PC-9 (cell line): ENCODE measurements around the gene ZBTB8B. TPM values are rescaled to one million over a fixed set of nuclear protein-coding genes. Genes with fewer than 3 reads are reported as not detected.
"Not testable (repeated sequence)": the region's sequence is repeated elsewhere in the genome, so short reads cannot be mapped to it uniquely, and the experiment has no call there.

Experiments
- BruUV-seq: library from RNA; stranded (reverse); fragments of 400-500 nt; replicated peaks from 2 replicates; lab custom pipeline; 2021; lab: Mats Ljungman, UMichigan
- CTCF ChIA-PET: fragments of 300-600 bp; sonication (Branson Sonifier 250); formaldehyde crosslinking; loops from one replicate; lab custom pipeline; 2022; ENCODE audit warnings: antibody characterized with exemption; lab: Charles Lee
- POLR2A ChIA-PET: fragments of 300-600 bp; sonication (Branson Sonifier 250); formaldehyde crosslinking; loops from one replicate; lab custom pipeline; 2022; ENCODE audit warnings: antibody characterized with exemption; ENCODE audit not compliant: unreplicated experiment; lab: Charles Lee
- DNase-seq, 2 experiments: peaks; one replicate each; pipeline versions ENCODE4 v3.0.0 to v3.0.0-alpha.2; 2015 to 2022; ENCODE audit warnings: mixed read lengths in 1 of 2
- H2AFZ ChIP-seq: fragments of 200-600 bp; sonication (generic); 2 replicates; pipeline ENCODE4 v1.8.1; 2017; ENCODE audit warnings: antibody characterized with exemption
- H3F3A ChIP-seq: fragments of 200-600 bp; sonication (generic); 2 replicates; pipeline ENCODE4 v1.8.1; 2017; ENCODE audit warnings: antibody characterized with exemption, mild to moderate bottlenecking, low read depth; ENCODE audit not compliant: insufficient read depth
- H3K27ac ChIP-seq: fragments of 200-600 bp; sonication (generic); 2 replicates; pipeline ENCODE4 v1.6.1; 2016; ENCODE audit warnings: mixed run types
- H3K27me3 ChIP-seq: fragments of 200-600 bp; sonication (generic); 2 replicates; pipeline ENCODE4 v1.6.1; 2016; ENCODE audit warnings: low read depth, mixed run types; ENCODE audit not compliant: insufficient read depth
- H3K36me3 ChIP-seq: fragments of 200-600 bp; sonication (generic); 2 replicates; pipeline ENCODE4 v1.6.1; 2016; ENCODE audit warnings: low read depth, mixed run types
- H3K4me1 ChIP-seq: fragments of 200-600 bp; sonication (generic); replicated peaks from 2 replicates; pipeline ENCODE4 v1.6.1; 2016; ENCODE audit warnings: mixed run types; ENCODE audit not compliant: insufficient read depth
- H3K4me2 ChIP-seq: fragments of 200-600 bp; sonication (generic); 2 replicates; pipeline ENCODE4 v1.6.1; 2017; ENCODE audit warnings: mixed run types
- H3K4me3 ChIP-seq: fragments of 200-600 bp; sonication (generic); 2 replicates; pipeline ENCODE4 v1.6.1; 2016; ENCODE audit warnings: mixed run types
- H3K79me2 ChIP-seq: fragments of 200-600 bp; sonication (generic); 2 replicates; pipeline ENCODE4 v1.6.1; 2017; ENCODE audit warnings: low read depth, mixed run types
- H3K9me2 ChIP-seq: fragments of 200-600 bp; sonication (generic); 2 replicates; pipeline ENCODE4 v1.8.1; 2017; ENCODE audit warnings: mild to moderate bottlenecking; ENCODE audit not compliant: insufficient read depth
- H3K9me3 ChIP-seq: fragments of 200-600 bp; sonication (generic); 2 replicates; pipeline ENCODE4 v1.8.1; 2016; ENCODE audit warnings: low read depth; ENCODE audit not compliant: insufficient read depth
- H4K20me1 ChIP-seq: fragments of 200-600 bp; sonication (generic); 2 replicates; pipeline ENCODE4 v1.8.1; 2017; ENCODE audit not compliant: insufficient read depth
- EZH2 ChIP-seq: fragments of 200-600 bp; sonication (generic); IDR thresholded peaks from 2 replicates; pipeline ENCODE4 v1.8.0; 2017; ENCODE audit warnings: antibody characterized with exemption, low read depth
- intact Hi-C: fragments of 100-400 bp; cut with micrococcal nuclease; formaldehyde crosslinking; loops from one replicate; pipeline ENCODE4 v1.10.0; 2022; ENCODE audit not compliant: unreplicated experiment
- total RNA-seq: library from RNA; stranded (reverse); gene quantifications from 2 replicates; pipeline ENCODE4 v1.2.3, GENCODE V29; 2021
- TF ChIP-seq, protein P1 (sequence below): fragments of 200-600 bp; sonication (generic); conservative IDR thresholded peaks from 2 replicates; pipeline ENCODE4 v1.6.1; 2017; ENCODE audit warnings: mixed run types, antibody characterized with exemption, mild to moderate bottlenecking, moderate library complexity

The ZBTB8B gene
- total RNA-seq, 1 experiment from 2014 or later, result 0.09 TPM

DNA sequence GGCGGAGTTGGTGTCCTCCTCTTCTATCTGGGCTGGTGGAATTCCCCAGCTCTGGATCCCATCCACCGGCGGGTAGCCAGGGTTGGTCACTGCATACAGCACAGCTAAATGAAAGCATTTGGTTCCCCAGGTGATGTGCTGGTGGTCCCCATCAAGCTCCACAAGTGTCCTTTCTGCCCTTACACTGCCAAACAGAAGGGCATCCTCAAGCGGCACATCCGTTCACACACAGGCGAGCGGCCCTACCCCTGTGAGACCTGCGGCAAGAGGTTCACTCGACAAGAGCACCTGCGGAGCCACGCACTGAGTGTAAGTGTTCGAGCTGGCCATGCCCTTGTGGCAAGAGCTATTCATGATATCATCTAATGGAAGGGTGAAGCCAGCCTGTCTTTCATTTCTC, 15.9 kb downstream of the ZBTB8B start:
- Histone ChIP-seq H3K4me2 (no peak overlapping the region), H4K20me1 (no peaks in the 10 kb centered on the region), H3K4me3 (no peak overlapping the region), H3K79me2 (no peaks in the 10 kb centered on the region), H3K36me3 (no peaks in the 10 kb centered on the region), H3K9me3 (no peaks in the 10 kb centered on the region), H3K27ac (no peak overlapping the region), H3F3A (0 out of 2 replicates have a peak, but pooled peaks cover 7% of the 10 kb centered on the region), H3K27me3 (peaks cover 7% of the 10 kb centered on the region), H3K9me2 (no peaks in the 10 kb centered on the region), H2AFZ (no peak overlapping the region), H3K4me1 (peaks cover 7% of the 10 kb centered on the region)
- intact Hi-C loops, result no loop called here
- no peak for DNase-seq
- ChIA-PET POLR2A (no interaction called here), CTCF (no interaction called here)
- TF ChIP-seq, protein P1, sequence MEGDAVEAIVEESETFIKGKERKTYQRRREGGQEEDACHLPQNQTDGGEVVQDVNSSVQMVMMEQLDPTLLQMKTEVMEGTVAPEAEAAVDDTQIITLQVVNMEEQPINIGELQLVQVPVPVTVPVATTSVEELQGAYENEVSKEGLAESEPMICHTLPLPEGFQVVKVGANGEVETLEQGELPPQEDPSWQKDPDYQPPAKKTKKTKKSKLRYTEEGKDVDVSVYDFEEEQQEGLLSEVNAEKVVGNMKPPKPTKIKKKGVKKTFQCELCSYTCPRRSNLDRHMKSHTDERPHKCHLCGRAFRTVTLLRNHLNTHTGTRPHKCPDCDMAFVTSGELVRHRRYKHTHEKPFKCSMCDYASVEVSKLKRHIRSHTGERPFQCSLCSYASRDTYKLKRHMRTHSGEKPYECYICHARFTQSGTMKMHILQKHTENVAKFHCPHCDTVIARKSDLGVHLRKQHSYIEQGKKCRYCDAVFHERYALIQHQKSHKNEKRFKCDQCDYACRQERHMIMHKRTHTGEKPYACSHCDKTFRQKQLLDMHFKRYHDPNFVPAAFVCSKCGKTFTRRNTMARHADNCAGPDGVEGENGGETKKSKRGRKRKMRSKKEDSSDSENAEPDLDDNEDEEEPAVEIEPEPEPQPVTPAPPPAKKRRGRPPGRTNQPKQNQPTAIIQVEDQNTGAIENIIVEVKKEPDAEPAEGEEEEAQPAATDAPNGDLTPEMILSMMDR, result no peak
- no peak for TF ChIP-seq EZH2
- no TSS peak for BruUV-seq

DNA sequence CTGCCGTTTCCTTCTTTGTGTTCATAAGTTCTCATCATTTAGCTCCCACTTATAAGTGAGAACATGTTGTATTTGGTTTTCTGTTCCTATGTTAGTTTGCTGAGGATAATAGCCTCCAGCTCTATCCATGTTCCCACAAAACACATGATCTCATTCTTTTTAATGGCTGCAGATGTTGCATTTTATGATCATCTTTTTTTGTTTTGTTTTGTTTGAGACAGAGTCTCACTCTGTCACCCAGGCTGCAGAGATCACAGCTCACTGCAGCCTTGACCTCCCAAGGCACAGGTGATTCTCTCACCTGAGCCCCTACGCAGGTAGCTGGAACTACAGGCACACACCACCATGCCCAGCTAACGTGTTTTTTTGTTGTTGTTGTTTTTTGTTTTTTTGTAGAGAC, 16.9 kb downstream of the ZBTB8B start:
- POLR2A ChIA-PET, BruUV-seq: not testable (repeated sequence)
- CTCF ChIA-PET, result interaction anchor here (0.5 kb wide), 1 partner anchor 287 kb away, joined by 3 read pairs; no protein-coding TSS in a partner anchor

DNA sequence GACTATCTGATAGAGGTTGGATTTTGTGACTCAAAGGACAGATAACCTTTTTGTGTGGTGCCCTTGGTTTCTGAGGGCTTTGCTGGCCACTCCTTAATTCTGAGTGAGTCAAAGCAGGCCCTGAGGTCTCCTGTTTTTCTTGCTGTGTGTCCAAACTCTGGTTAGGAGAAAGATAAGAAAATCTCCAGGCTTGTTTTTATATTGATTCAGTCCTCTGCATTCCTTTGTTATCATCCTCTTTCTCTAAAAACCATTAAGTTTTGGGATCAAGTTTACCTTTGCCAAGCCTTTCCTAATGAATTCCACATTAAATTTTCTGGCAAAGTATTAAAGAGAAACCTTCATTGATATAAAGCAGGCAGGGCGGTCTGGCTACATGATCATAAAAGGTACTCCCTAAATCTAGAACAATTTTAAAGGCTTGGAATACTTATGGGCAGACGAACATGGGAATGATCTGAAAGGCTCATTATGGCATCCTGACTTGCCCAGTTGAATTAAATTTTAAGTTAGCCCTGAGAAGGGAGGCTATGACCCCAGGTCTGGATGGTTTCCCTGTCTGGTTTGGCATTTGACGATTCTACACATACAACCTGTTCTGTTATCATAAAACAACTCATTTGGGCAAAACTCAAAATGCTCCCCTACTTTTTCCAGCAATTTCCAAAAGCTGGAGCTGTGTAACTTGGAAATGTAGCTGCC, 20.8 kb downstream of the ZBTB8B start:
- Histone ChIP-seq H3K9me3 (no peaks in the 10 kb centered on the region), H4K20me1 (no peaks in the 10 kb centered on the region), H3K4me3 (no peak overlapping the region), H3K27me3 (peaks cover 10% of the 10 kb centered on the region; the same call in 1 of the 2 replicates), H3K79me2 (no peaks in the 10 kb centered on the region), H3K36me3 (no peaks in the 10 kb centered on the region), H3K4me2 (peak overlapping the region; percentile 67), H3K4me1 (peaks cover 25% of the 10 kb centered on the region), H3K27ac (no peak overlapping the region), H2AFZ (no peak overlapping the region), H3F3A (peaks cover 21% of the 10 kb centered on the region), H3K9me2 (no peaks in the 10 kb centered on the region)
- intact Hi-C loops, result no loop called here
- ChIA-PET POLR2A (no interaction called here), CTCF (interaction anchor here (0.6 kb wide), 1 partner anchor 157 kb away, joined by 11 read pairs; no protein-coding TSS in a partner anchor)
- TF ChIP-seq, protein P1, result no peak
- no peak for TF ChIP-seq EZH2
- no peak for DNase-seq
- no TSS peak for BruUV-seq

More for the DNA sequence above, 16.9 kb downstream of the ZBTB8B start:
- H3K36me3 ChIP-seq, H3K27me3 ChIP-seq, H3K4me3 ChIP-seq, H3K9me2 ChIP-seq, intact Hi-C loops, H3K4me2 ChIP-seq, H3K79me2 ChIP-seq, DNase-seq, H4K20me1 ChIP-seq, H3K27ac ChIP-seq, H3K9me3 ChIP-seq, H2AFZ ChIP-seq: not testable (repeated sequence)
- peaks cover 13% of the 10 kb centered on the region; the same call in 1 of the 2 replicates for H3F3A ChIP-seq
- peaks cover 17% of the 10 kb centered on the region for H3K4me1 ChIP-seq
